ENCODE data around the gene WTIP. TPM values are rescaled to one million over a fixed set of nuclear protein-coding genes. Genes with fewer than 3 reads are reported as not detected.

The WTIP gene
- total RNA-seq, 1 experiment from 2014 or later = 73.6 TPM

- H3K9me3 ChIP-seq (ENCODE audit: control insufficient read depth, insufficient read depth, low read depth, low read length) = no peaks in the 10 kb centered on the region
- H3K27me3 ChIP-seq (ENCODE audit: control insufficient read depth, insufficient read depth, low read length) = no peaks in the 10 kb centered on the region
- BruUV-seq (replicated peaks) = no TSS peak
- in situ Hi-C loops (cut with HindIII; ENCODE audit: low pct_unique_long_range_greater_than_20kb, low sequenced_read_pairs) (no loop called here), intact Hi-C loops (cut with micrococcal nuclease; ENCODE audit: unreplicated experiment) (no loop called here)
- ATAC-seq (no peak), DNase-seq (ENCODE audit: low read depth, low spot score) (no peak)
- TF ChIP-seq POLR2AphosphoS5 (IDR thresholded peaks at IDR 0.05; ENCODE audit: low read depth, low read length) (no peak), CTCF (IDR thresholded peaks at IDR 0.05) (no peak), REST (IDR thresholded peaks at IDR 0.05; ENCODE audit: insufficient read depth in 1 of 2, low read depth in 2 of 2, low read length in 1 of 2) (no peak), TCF7L2 (IDR thresholded peaks at IDR 0.05; ENCODE audit: low read depth, low read length) (no peak), SIN3A (IDR thresholded peaks at IDR 0.05; ENCODE audit: borderline replicate concordance, insufficient read depth, low read depth, low read length) (no peak)
- ChIA-PET CTCF (no interaction called here), POLR2A (interaction anchor here (0.6 kb wide), 1 partner anchor 8 kb away, joined by 5 read pairs; no protein-coding TSS in a partner anchor)
- no peak overlapping the region for H3K27ac ChIP-seq (ENCODE audit: low read length)
- H3K4me1 ChIP-seq (ENCODE audit: control insufficient read depth, insufficient read depth, low read length) = no peaks in the 10 kb centered on the region
- H3K4me3 ChIP-seq (ENCODE audit: low read depth in 2 of 2, low read length in 2 of 2) = no peak overlapping the region
- H3K36me3 ChIP-seq (ENCODE audit: control insufficient read depth, insufficient read depth, low read length) = no peaks in the 10 kb centered on the region; the same call in none of the 2 replicates
These were observed 11.6 kb downstream of the WTIP start for GRCh38 chr19:34493038-34493648.

GRCh38 chr19:34493649-34494044, 12.1 kb downstream of the WTIP start:
- H3K4me3 ChIP-seq (ENCODE audit: low read depth in 2 of 2, low read length in 2 of 2) = no peak overlapping the region
- H3K27me3 ChIP-seq (ENCODE audit: control insufficient read depth, insufficient read depth, low read length) = no peaks in the 10 kb centered on the region
- no peaks in the 10 kb centered on the region for H3K9me3 ChIP-seq (ENCODE audit: control insufficient read depth, insufficient read depth, low read depth, low read length)
- in situ Hi-C loops (cut with HindIII; ENCODE audit: low pct_unique_long_range_greater_than_20kb, low sequenced_read_pairs) = no loop called here
- DNase-seq (ENCODE audit: low read depth, low spot score) (no peak), ATAC-seq (no peak)
- intact Hi-C loops (cut with micrococcal nuclease; ENCODE audit: unreplicated experiment) = no loop called here
- no peaks in the 10 kb centered on the region for H3K4me1 ChIP-seq (ENCODE audit: control insufficient read depth, insufficient read depth, low read length)
- ChIA-PET CTCF (no interaction called here), POLR2A (interaction anchor here (0.6 kb wide), 1 partner anchor 9 kb away, joined by 5 read pairs; no protein-coding TSS in a partner anchor)
- H3K36me3 ChIP-seq (ENCODE audit: control insufficient read depth, insufficient read depth, low read length) = no peaks in the 10 kb centered on the region; the same call in none of the 2 replicates
- H3K27ac ChIP-seq (ENCODE audit: low read length) = no peak overlapping the region
- no TSS peak for BruUV-seq (replicated peaks)
- no peak for TF ChIP-seq CTCF (IDR thresholded peaks at IDR 0.05)
